ENCODE results near the gene MPP3.

DNA sequence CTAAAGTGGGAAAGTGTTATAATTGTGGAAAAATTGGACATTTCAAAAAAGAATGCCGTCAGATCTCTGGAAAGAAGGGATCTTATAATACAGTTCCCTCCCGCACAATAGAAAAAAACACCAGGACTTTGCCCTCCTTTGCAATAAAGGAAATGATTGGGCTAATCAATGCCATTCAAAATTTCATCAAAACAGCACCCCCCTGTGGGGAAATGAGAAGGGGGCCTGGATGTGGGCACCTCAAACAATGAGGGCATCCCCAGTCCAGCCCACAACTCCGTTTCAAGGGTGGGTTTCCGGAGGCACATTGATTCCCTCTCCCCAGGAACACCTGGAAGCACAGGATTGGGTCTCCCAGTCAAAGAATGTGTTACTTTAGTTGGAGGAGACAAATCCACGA, 40.1 kb upstream of the MPP3 start:
- TF ChIP-seq, protein P1, sequence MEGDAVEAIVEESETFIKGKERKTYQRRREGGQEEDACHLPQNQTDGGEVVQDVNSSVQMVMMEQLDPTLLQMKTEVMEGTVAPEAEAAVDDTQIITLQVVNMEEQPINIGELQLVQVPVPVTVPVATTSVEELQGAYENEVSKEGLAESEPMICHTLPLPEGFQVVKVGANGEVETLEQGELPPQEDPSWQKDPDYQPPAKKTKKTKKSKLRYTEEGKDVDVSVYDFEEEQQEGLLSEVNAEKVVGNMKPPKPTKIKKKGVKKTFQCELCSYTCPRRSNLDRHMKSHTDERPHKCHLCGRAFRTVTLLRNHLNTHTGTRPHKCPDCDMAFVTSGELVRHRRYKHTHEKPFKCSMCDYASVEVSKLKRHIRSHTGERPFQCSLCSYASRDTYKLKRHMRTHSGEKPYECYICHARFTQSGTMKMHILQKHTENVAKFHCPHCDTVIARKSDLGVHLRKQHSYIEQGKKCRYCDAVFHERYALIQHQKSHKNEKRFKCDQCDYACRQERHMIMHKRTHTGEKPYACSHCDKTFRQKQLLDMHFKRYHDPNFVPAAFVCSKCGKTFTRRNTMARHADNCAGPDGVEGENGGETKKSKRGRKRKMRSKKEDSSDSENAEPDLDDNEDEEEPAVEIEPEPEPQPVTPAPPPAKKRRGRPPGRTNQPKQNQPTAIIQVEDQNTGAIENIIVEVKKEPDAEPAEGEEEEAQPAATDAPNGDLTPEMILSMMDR (IDR thresholded peaks at IDR 0.05), result peak; percentile 34
- TF ChIP-seq EZH2 (IDR thresholded peaks at IDR 0.05), result no peak

Data from neural progenitor cell (in vitro differentiated cells).